Measurements from ENCODE around the gene BPIFA2.

BPIFA2 gene

DNA sequence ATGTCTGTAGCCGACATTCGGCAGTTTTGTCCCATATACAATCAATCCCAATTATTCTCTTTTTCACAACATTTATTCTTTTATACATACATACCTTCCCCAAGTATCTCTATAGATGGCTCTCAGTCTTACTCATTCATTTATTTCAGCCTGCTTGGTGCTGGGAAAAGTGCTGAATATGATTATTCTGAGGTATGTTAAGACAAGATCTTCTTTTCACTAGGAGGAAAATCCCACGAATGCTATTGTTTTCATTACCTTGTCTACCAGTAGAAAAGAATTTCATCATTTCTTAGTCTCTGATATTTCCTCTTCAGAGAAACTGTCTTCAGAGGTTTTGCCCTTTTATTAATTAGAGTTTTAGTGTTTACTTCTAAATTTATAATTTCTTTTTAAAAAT, 35.5 kb downstream of the BPIFA2 start:
- Histone ChIP-seq H2AFZ (ENCODE audit: low read length) (no peak overlapping the region), H3K27ac (ENCODE audit: low read length) (no peak overlapping the region), H3K9me3 (replicated peaks; ENCODE audit: insufficient read depth, low read length) (no peaks in the 10 kb centered on the region), H3K79me2 (ENCODE audit: low read length) (no peaks in the 10 kb centered on the region), H3K9me2 (replicated peaks; ENCODE audit: insufficient read depth, low read length) (no peaks in the 10 kb centered on the region), H3K9ac (ENCODE audit: low read length) (no peak overlapping the region), H3K4me3 (ENCODE audit: low read length) (no peak overlapping the region), H3K36me3 (replicated peaks; ENCODE audit: insufficient read depth, low read length) (no peaks in the 10 kb centered on the region), H4K20me1 (ENCODE audit: insufficient read depth, low read length) (no peaks in the 10 kb centered on the region), H3F3A (ENCODE audit: insufficient read depth, low read length) (no peaks in the 10 kb centered on the region), H3K4me1 (ENCODE audit: low read length) (no peaks in the 10 kb centered on the region), H3K4me2 (ENCODE audit: low read depth, low read length) (no peak overlapping the region), H3K27me3 (replicated peaks; ENCODE audit: insufficient read depth, low read length) (peaks cover 49% of the 10 kb centered on the region)
- TF ChIP-seq EZH2 (optimal IDR thresholded peaks at IDR 0.05; ENCODE audit: low read depth, low read length) (no peak), EZH2phosphoT487 (IDR thresholded peaks at IDR 0.05; ENCODE audit: low read length) (no peak)
- TF ChIP-seq, protein P1, sequence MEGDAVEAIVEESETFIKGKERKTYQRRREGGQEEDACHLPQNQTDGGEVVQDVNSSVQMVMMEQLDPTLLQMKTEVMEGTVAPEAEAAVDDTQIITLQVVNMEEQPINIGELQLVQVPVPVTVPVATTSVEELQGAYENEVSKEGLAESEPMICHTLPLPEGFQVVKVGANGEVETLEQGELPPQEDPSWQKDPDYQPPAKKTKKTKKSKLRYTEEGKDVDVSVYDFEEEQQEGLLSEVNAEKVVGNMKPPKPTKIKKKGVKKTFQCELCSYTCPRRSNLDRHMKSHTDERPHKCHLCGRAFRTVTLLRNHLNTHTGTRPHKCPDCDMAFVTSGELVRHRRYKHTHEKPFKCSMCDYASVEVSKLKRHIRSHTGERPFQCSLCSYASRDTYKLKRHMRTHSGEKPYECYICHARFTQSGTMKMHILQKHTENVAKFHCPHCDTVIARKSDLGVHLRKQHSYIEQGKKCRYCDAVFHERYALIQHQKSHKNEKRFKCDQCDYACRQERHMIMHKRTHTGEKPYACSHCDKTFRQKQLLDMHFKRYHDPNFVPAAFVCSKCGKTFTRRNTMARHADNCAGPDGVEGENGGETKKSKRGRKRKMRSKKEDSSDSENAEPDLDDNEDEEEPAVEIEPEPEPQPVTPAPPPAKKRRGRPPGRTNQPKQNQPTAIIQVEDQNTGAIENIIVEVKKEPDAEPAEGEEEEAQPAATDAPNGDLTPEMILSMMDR (IDR thresholded peaks at IDR 0.05; ENCODE audit: low read length) = no peak
- DNase-seq = no peak

DNA sequence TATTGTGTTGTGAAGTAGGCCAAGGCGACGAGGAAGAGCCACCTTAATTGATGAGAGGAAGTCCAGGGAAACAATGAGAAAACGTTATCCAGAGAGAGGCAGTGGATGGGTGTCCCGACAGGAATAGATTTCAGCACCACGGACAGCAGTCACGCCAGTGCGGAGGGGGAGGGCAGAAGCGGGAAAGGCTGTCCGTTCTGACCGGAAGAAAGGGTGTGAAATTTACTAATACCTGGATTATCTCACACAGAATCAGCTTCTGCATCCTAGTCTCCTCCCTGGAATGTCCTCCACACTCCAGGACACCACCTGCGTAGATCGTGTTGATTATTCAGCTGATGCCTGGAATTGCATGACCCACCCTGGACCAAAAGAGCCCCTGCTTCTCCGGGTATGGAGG, 41.8 kb downstream of the BPIFA2 start:
- Histone ChIP-seq H3K4me2 (ENCODE audit: low read depth, low read length) (no peak overlapping the region), H4K20me1 (ENCODE audit: insufficient read depth, low read length) (no peaks in the 10 kb centered on the region), H3K9me2 (replicated peaks; ENCODE audit: insufficient read depth, low read length) (no peaks in the 10 kb centered on the region), H3K36me3 (replicated peaks; ENCODE audit: insufficient read depth, low read length) (no peaks in the 10 kb centered on the region), H3K4me1 (ENCODE audit: low read length) (no peaks in the 10 kb centered on the region), H2AFZ (ENCODE audit: low read length) (no peak overlapping the region), H3K9me3 (replicated peaks; ENCODE audit: insufficient read depth, low read length) (no peaks in the 10 kb centered on the region), H3K27me3 (replicated peaks; ENCODE audit: insufficient read depth, low read length) (peaks cover 37% of the 10 kb centered on the region; the same call in 1 of the 2 replicates), H3K79me2 (ENCODE audit: low read length) (no peaks in the 10 kb centered on the region), H3K9ac (ENCODE audit: low read length) (no peak overlapping the region), H3K27ac (ENCODE audit: low read length) (no peak overlapping the region), H3F3A (ENCODE audit: insufficient read depth, low read length) (no peaks in the 10 kb centered on the region), H3K4me3 (ENCODE audit: low read length) (no peak overlapping the region)
- TF ChIP-seq, protein P1 (IDR thresholded peaks at IDR 0.05; ENCODE audit: low read length) = no peak
- TF ChIP-seq EZH2 (optimal IDR thresholded peaks at IDR 0.05; ENCODE audit: low read depth, low read length) = no peak
- no peak for TF ChIP-seq EZH2phosphoT487 (IDR thresholded peaks at IDR 0.05; ENCODE audit: low read length)
- DNase-seq = peak; percentile 64

DNA sequence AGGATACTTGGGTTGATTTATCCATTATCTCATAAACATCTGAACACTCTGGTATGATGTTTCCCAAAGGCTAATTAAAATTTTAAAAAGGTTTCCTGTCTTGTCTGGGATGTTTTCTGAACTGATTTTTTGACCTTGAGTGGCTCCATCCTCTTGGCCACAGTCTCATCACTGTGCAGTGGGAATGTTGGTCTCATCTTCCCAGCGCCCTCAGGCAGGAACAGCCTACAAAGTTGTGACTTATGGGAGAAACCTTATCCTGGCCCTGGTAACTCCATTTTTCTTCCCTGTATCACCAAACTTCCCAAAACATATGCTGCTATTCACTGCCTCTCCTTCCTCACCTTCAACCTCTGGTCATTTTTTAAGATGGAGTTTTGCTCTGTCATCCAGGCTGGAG, 42.4 kb downstream of the BPIFA2 start:
- Histone ChIP-seq H3K27me3 (replicated peaks; ENCODE audit: insufficient read depth, low read length) (peaks cover 42% of the 10 kb centered on the region; the same call in 1 of the 2 replicates), H3K27ac (ENCODE audit: low read length) (no peak overlapping the region), H3K4me1 (ENCODE audit: low read length) (no peaks in the 10 kb centered on the region), H2AFZ (ENCODE audit: low read length) (no peak overlapping the region), H4K20me1 (ENCODE audit: insufficient read depth, low read length) (no peaks in the 10 kb centered on the region), H3K4me2 (ENCODE audit: low read depth, low read length) (no peak overlapping the region), H3K36me3 (replicated peaks; ENCODE audit: insufficient read depth, low read length) (no peaks in the 10 kb centered on the region), H3K9me2 (replicated peaks; ENCODE audit: insufficient read depth, low read length) (no peaks in the 10 kb centered on the region), H3K79me2 (ENCODE audit: low read length) (no peaks in the 10 kb centered on the region), H3K4me3 (ENCODE audit: low read length) (no peak overlapping the region), H3F3A (ENCODE audit: insufficient read depth, low read length) (no peaks in the 10 kb centered on the region), H3K9me3 (replicated peaks; ENCODE audit: insufficient read depth, low read length) (no peaks in the 10 kb centered on the region), H3K9ac (ENCODE audit: low read length) (no peak overlapping the region)
- no peak for DNase-seq
- TF ChIP-seq EZH2phosphoT487 (IDR thresholded peaks at IDR 0.05; ENCODE audit: low read length) (no peak), EZH2 (optimal IDR thresholded peaks at IDR 0.05; ENCODE audit: low read depth, low read length) (no peak)
- TF ChIP-seq, protein P1 (IDR thresholded peaks at IDR 0.05; ENCODE audit: low read length) = no peak

Data from MM.1S (cell line).